H1 (cell line): ENCODE data around the gene UBR3. TPM values are rescaled to one million over a fixed set of nuclear protein-coding genes. Genes with fewer than 3 reads are reported as not detected.

Experiments used
- BACH1 ChIP-seq: IDR thresholded peaks from 2 replicates; pipeline ENCODE4 v1.6.1; 2012; ENCODE audit warnings: low read length, improper control_type of control experiment
- EGR1 ChIP-seq: IDR thresholded peaks from 2 replicates; pipeline ENCODE4 v1.6.1; 2011; ENCODE audit warnings: low read depth, low read length, borderline replicate concordance
- EP300 ChIP-seq, 2 experiments: IDR thresholded peaks; 1 replicate in 1 of 2; 2 replicates in 1 of 2; pipeline ENCODE4 v1.6.1; 2011 to 2012; ENCODE audit warnings: low read depth in 2 of 2, low read length in 2 of 2, mild to moderate bottlenecking in 2 of 2, borderline replicate concordance in 1 of 2, inconsistent platforms in 1 of 2, moderate library complexity in 1 of 2
- EZH2 ChIP-seq: fragments of 200-600 bp; sonication (generic); IDR thresholded peaks from 2 replicates; pipeline ENCODE4 v1.7.1; 2012; ENCODE audit warnings: low read depth, mild to moderate bottlenecking, moderate library complexity, low read length, inconsistent platforms; ENCODE audit not compliant: severe bottlenecking
- FOSL1 ChIP-seq: IDR thresholded peaks from 2 replicates; pipeline ENCODE4 v1.6.1; 2011; ENCODE audit warnings: mild to moderate bottlenecking, low read depth, low read length, moderate library complexity; ENCODE audit not compliant: insufficient read depth
- GTF2F1 ChIP-seq: IDR thresholded peaks from 2 replicates; pipeline ENCODE4 v1.6.1; 2012; ENCODE audit warnings: low read depth, low read length, improper control_type of control experiment, borderline replicate concordance
- HDAC2 ChIP-seq, 2 experiments: fragments of 300-600 bp in 1 of 2; sonication (generic) in 1 of 2; IDR thresholded peaks; 2 replicates each; pipeline ENCODE4 v1.6.1; 2011 to 2012; ENCODE audit warnings: low read depth in 2 of 2, low read length in 2 of 2, mild to moderate bottlenecking in 2 of 2, moderate library complexity in 2 of 2, borderline replicate concordance in 1 of 2, inconsistent platforms in 1 of 2
- HDAC6 ChIP-seq: IDR thresholded peaks from one replicate; pipeline ENCODE4 v1.7.1; 2012; ENCODE audit warnings: low read depth, mild to moderate bottlenecking, inconsistent platforms, low read length, moderate library complexity
- JUN ChIP-seq: IDR thresholded peaks from 2 replicates; pipeline ENCODE4 v1.6.1; 2011; ENCODE audit warnings: low read depth, mild to moderate bottlenecking, improper control_type of control experiment, low read length
- KDM1A ChIP-seq: fragments of 200-600, 300-600 bp; sonication (generic); IDR thresholded peaks from 2 replicates; pipeline ENCODE4 v1.7.1; 2016; ENCODE audit warnings: mild to moderate bottlenecking, low read length, borderline replicate concordance
- KDM4A ChIP-seq: IDR thresholded peaks from one replicate; pipeline ENCODE4 v1.7.1; 2012; ENCODE audit warnings: low read depth, mild to moderate bottlenecking, moderate library complexity, low read length, inconsistent platforms; ENCODE audit not compliant: severe bottlenecking
- PHF8 ChIP-seq: fragments of 200-600 bp; sonication (generic); conservative IDR thresholded peaks from 2 replicates; pipeline ENCODE4 v1.7.1; 2012; ENCODE audit warnings: low read depth, mild to moderate bottlenecking, inconsistent platforms, low read length, moderate library complexity
- POLR2AphosphoS5 ChIP-seq: IDR thresholded peaks from 2 replicates; pipeline ENCODE4 v1.6.1; 2011; ENCODE audit warnings: low read depth, low read length
- SAP30 ChIP-seq: fragments of 300-600 bp; sonication (generic); IDR thresholded peaks from 2 replicates; pipeline ENCODE4 v1.7.1; 2012; ENCODE audit warnings: low read length, moderate library complexity, mild to moderate bottlenecking, inconsistent platforms; ENCODE audit not compliant: insufficient read depth, insufficient replicate concordance
- SIN3A ChIP-seq, 2 experiments: IDR thresholded peaks in 1 of 2; conservative IDR thresholded peaks in 1 of 2; 2 replicates each; pipeline ENCODE4 v1.6.1; 2011 to 2012; ENCODE audit warnings: low read length in 2 of 2, improper control_type of control experiment in 1 of 2, low read depth in 1 of 2, mild to moderate bottlenecking in 1 of 2
- SIX5 ChIP-seq: IDR thresholded peaks from 2 replicates; pipeline ENCODE4 v1.6.1; 2011; ENCODE audit warnings: mild to moderate bottlenecking, low read depth, low read length
- SP2 ChIP-seq: IDR thresholded peaks from 2 replicates; pipeline ENCODE4 v1.6.1; 2012; ENCODE audit warnings: mild to moderate bottlenecking, low read length, inconsistent platforms
- SRF ChIP-seq: IDR thresholded peaks from 2 replicates; pipeline ENCODE4 v1.6.1; 2011; ENCODE audit warnings: mild to moderate bottlenecking, low read depth, low read length, moderate library complexity
- SUZ12 ChIP-seq: fragments of 200-600 bp; sonication (generic); IDR thresholded peaks from 2 replicates; pipeline ENCODE4 v1.6.1; 2012; ENCODE audit warnings: mild to moderate bottlenecking, inconsistent platforms, low read length, moderate library complexity, mixed read lengths
- TAF1 ChIP-seq: IDR thresholded peaks from 2 replicates; pipeline ENCODE4 v1.6.1; 2011; ENCODE audit warnings: mild to moderate bottlenecking, low read depth, low read length
- TAF7 ChIP-seq: optimal IDR thresholded peaks from 2 replicates; pipeline ENCODE3; 2011; ENCODE audit warnings: low read depth, mild to moderate bottlenecking, inconsistent platforms, low read length, moderate library complexity, borderline replicate concordance
- TCF12 ChIP-seq: IDR thresholded peaks from 2 replicates; pipeline ENCODE4 v1.6.1; 2011; ENCODE audit warnings: low read depth, mild to moderate bottlenecking, low read length
- TEAD4 ChIP-seq: IDR thresholded peaks from 2 replicates; pipeline ENCODE4 v1.6.1; 2012; ENCODE audit warnings: low read depth, low read length, inconsistent platforms, mixed read lengths
- YY1 ChIP-seq: IDR thresholded peaks from 2 replicates; pipeline ENCODE4 v1.6.1; 2011; ENCODE audit warnings: low read depth, mild to moderate bottlenecking, low read length
- polyA plus RNA-seq, 7 experiments: library from polyadenylated mRNA; depleted of rRNA in 3 of 7; stranded (reverse) in 5 of 7; unstranded in 2 of 7; fragments of >200 nt in 5 of 7; fragments of 200-250 nt in 2 of 7; gene quantifications; 1 replicate in 5 of 7; 2 replicates in 1 of 7; 4 replicates in 1 of 7; pipeline versions ENCODE4 v1.2.1 to v1.2.3, GENCODE V29; 2011 to 2013; ENCODE audit warnings: missing spikeins in 2 of 7, mixed read lengths in 2 of 7
- total RNA-seq: library from RNA; stranded (reverse); fragmentation: NEBNext Ultra II Directional; extraction: Animal tissue kit (Norgen Biotek cat#: 25700); gene quantifications from 2 replicates; pipeline ENCODE4 v1.2.1, GENCODE V29; 2021

Gene UBR3
- total and polyA plus RNA-seq, 2 of the 8 experiments (the other 6 are each of a cell fraction or from before 2014, with no cell fraction given) = 3.7 to 17.7 TPM

DNA sequence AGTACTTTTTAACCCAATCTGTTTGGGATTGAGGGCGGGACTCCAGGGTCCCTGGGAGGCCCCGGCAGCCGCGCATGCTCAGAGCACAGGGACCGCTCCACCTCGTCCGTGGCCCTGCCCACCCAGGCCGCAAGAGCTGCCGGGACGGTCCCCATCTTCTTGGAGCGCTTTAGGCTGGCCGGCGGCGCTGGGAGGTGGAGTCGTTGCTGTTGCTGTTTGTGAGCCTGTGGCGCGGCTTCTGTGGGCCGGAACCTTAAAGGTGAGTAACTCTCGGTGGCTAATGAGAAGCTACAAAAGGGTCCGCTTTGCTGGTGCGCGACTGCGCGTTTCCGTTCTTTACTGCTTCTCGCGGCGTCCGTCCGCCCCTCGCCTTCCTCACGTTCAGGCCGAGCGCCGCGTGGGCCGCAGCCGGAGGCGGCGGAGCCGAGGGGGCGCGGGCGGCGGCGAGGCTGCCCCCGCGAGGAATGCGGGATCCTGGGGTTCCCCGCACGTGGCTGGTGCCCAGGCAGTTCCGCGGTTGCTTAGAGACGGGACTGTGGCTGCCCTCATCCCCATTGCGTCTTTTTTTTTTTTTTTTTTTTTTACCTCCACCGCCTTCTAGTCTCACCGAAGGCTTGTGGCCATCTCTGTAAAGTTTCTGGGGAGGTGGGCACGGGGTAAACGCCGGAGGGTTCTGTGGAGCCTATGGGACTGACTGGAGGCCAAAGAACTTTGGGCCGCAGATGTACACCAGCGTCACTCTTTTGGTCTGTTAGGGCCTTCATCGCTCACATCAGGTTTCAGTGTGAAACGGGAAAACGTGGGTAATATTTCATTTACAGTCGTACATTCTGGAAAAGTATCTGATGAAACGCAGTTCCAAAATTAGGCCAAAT is 28.3 kb upstream of the UBR3 start, which contains the start of gene SSB (continued):
- TF ChIP-seq HDAC2 (IDR thresholded peaks at IDR 0.05; ENCODE audit: borderline replicate concordance in 1 of 2, low read depth in 2 of 2, low read length in 2 of 2) = peak in 1 of 2 experiments; percentile 58; a peak in 1 of 4 replicates
- peak; percentile 62; the same call in 1 of the 2 replicates for TF ChIP-seq GTF2F1
- no peak for TF ChIP-seq TCF12
- TF ChIP-seq KDM4A = peak; percentile 43
- TF ChIP-seq FOSL1 = no peak
- TF ChIP-seq SUZ12 = no peak
- TF ChIP-seq BACH1 = no peak
- peak; percentile 73 to 81; a peak in 3 of 4 replicates for TF ChIP-seq SIN3A (conservative IDR thresholded peaks at IDR 0.05 in 1 of 2, IDR thresholded peaks at IDR 0.05 in 1 of 2; ENCODE audit: low read depth in 1 of 2, low read length in 2 of 2)
- TF ChIP-seq SRF = no peak
- TF ChIP-seq KDM1A = no peak
- no peak for TF ChIP-seq SIX5
- TF ChIP-seq EGR1 = no peak
- TF ChIP-seq EZH2 = no peak
- no peak for TF ChIP-seq SAP30
- TF ChIP-seq TAF1 = peak; percentile 88
- TF ChIP-seq EP300 (IDR thresholded peaks at IDR 0.05; ENCODE audit: borderline replicate concordance in 1 of 2, low read depth in 2 of 2, low read length in 2 of 2) = no peak
- TF ChIP-seq SP2 = no peak
- peak; percentile 84 for TF ChIP-seq POLR2AphosphoS5
- TF ChIP-seq PHF8 = peak; percentile 90
- TF ChIP-seq TEAD4 = peak; percentile 68; the same call in 1 of the 2 replicates
- no peak for TF ChIP-seq JUN
- TF ChIP-seq TAF7 = peak; percentile 32
- no peak for TF ChIP-seq HDAC6
- TF ChIP-seq YY1 = no peak
